Measurements from ENCODE around the gene FOXJ1. TPM values are rescaled to one million over a fixed set of nuclear protein-coding genes. Genes with fewer than 3 reads are reported as not detected.

FOXJ1 gene
- total RNA-seq, 1 donor from 2014 or later = 2.6 TPM

- no peak for DNase-seq (ENCODE audit: low read depth)
- peak overlapping the region; percentile 12 for H3K4me3 ChIP-seq (ENCODE audit: low read depth, low read length)
- TF ChIP-seq CTCF (conservative IDR thresholded peaks at IDR 0.05; ENCODE audit: low read depth, low read length) = no peak
Observed at GRCh38 chr17:76160896-76161528, 20.0 kb upstream of the FOXJ1 start.

DNA sequence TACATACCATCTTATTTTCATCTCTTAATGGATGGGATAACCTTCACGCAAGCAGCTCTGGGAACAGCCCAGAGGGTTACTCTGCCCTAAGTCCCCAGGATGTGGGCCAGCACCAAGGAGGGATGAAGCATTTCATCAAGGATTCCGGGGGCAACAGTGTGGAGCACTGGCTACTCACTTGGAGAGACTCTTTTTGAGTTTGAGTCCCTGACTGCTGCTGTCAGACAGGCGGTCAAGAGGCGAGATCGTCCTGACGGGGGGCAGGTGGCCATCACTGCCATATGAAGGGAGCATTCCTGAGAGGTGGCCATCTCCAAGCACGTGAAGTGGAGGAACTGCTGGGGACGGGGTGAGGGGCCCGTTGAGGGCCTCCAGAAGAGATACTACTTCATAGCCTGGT is 18.1 kb upstream of the FOXJ1 start:
- no peak for TF ChIP-seq CTCF (conservative IDR thresholded peaks at IDR 0.05; ENCODE audit: low read depth, low read length)
- H3K4me3 ChIP-seq (ENCODE audit: low read depth, low read length) = no peak overlapping the region
- DNase-seq (ENCODE audit: low read depth) = no peak

DNA sequence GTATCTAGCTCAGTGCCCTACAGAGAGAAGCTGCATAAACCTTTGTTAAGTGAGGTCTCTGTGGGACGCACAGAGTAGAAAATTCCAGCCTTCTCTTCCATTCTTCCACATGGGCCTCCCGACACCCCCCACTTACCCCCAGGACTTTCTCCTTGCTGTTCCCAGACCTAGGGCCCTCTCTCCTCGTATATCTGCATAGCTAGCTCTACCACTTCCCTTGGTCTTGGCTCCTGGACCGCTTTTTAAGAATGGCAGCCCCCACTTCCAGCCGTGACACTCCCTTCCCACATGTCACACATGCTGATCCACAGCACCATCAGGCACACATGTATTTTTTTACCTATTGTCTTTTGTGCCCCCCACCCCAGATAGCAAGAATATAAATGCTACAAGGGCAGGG is 16.7 kb upstream of the FOXJ1 start:
- no peak for TF ChIP-seq CTCF (conservative IDR thresholded peaks at IDR 0.05; ENCODE audit: low read depth, low read length)
- H3K4me3 ChIP-seq (ENCODE audit: low read depth, low read length) = no peak overlapping the region
- DNase-seq (ENCODE audit: low read depth) = no peak

DNA sequence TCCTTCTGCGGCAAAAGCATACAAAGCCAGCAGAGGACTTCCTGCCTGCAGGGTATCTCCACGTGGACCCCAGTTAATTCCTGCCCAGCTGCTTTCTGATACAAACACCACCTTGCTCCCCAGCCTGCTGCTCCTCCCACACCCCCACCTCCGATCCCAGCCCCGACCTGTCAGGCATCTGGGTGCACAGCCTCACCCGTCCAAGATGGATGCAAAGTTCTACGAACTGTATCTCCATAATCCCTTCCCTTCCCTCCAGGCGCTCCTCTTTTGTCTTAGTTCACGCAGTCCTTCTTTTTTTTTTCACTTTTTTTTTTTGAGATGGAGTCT is 15.6 kb upstream of the FOXJ1 start:
- no peak for TF ChIP-seq CTCF (conservative IDR thresholded peaks at IDR 0.05; ENCODE audit: low read depth, low read length)
- no peak for DNase-seq (ENCODE audit: low read depth)
- H3K4me3 ChIP-seq (ENCODE audit: low read depth, low read length) = no peak overlapping the region

DNA sequence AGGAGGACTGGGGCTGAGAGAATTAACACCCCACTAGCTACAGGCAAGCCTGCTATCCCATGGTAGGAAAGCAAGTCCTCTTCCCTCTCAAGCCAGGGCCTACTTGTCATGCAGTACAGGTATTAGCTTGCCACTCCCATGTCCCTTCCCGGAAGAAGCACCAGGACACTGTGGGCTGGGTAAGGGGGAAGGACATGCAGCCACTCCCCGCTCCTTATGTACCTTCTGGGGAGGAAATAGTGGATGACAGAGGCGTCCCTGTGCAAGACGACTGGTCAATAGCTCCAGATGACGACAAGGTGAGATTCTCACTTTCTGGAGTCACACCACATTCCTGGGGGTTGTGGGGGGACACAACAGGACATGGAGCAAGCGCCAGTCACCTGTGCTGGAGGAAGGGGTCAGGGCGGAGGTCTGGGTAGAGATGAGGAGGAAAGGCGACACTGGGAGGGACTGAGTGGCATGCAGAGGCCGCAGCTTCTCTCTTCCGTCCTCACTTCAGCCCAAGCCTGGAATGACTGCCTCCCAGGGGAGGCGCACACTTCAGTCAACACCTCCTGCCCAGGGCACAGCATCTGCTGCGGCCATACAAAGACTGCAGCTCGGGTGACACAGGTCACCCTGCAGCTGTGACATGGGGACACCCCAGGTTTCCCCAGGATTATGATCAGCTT is 15.1 kb upstream of the FOXJ1 start:
- no peak for TF ChIP-seq CTCF (conservative IDR thresholded peaks at IDR 0.05; ENCODE audit: low read depth, low read length)
- H3K4me3 ChIP-seq (ENCODE audit: low read depth, low read length) = no peak overlapping the region
- no peak for DNase-seq (ENCODE audit: low read depth)

GRCh38 chr17:76154936-76155845 is 14.1 kb upstream of the FOXJ1 start:
- no peak for DNase-seq (ENCODE audit: low read depth)
- TF ChIP-seq CTCF (conservative IDR thresholded peaks at IDR 0.05; ENCODE audit: low read depth, low read length) = no peak
- H3K4me3 ChIP-seq (ENCODE audit: low read depth, low read length) = no peak overlapping the region

Data from epithelial cell of proximal tubule (primary cell).